HG03442 (cell line): ENCODE results near the gene COL5A1.
"Not testable (repeated sequence)": the region's sequence is repeated elsewhere in the genome, so short reads cannot be mapped to it uniquely, and the experiment has no call there.

Experiments
- ATAC-seq: cut with Tn5 transposase; IDR thresholded peaks from one replicate; pipeline ENCODE4 v1.9.1; 2021; ENCODE audit warnings: mild to moderate bottlenecking, moderate library complexity; ENCODE audit not compliant: unreplicated experiment

Gene COL5A1

DNA sequence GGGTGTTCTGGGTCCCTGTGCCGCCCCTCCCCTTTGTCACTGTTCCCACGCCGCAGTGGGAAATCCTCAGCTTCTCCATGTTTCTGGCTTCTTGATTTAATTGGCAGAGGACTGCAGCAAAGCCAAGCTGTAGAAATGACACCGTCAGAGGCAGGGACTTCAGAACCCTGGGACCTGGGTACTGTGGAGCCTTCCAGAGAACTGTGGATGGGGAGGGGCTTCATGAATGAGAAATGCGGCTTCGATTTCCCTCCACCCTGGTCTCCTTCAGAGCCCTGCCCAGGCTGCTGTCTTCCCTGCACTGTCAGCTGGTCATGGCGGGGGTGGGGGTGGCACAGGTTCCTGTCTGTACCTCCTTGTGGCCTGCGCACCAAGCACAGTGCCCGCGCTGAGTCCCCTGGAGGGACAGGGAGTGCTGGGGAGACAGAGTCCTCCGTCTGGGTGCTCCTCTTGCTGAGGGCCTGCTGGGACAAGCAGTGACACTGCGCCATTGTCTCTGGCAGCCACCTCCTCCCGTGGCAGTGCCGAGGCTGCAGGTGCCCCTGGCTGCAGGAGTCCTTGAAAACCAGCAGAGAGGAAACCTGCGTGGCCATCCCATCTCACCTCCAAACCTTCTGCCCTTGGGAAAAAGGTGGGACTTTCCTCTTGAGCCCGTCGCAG is 47.2 kb downstream of the COL5A1 start:
- no peak for ATAC-seq

DNA sequence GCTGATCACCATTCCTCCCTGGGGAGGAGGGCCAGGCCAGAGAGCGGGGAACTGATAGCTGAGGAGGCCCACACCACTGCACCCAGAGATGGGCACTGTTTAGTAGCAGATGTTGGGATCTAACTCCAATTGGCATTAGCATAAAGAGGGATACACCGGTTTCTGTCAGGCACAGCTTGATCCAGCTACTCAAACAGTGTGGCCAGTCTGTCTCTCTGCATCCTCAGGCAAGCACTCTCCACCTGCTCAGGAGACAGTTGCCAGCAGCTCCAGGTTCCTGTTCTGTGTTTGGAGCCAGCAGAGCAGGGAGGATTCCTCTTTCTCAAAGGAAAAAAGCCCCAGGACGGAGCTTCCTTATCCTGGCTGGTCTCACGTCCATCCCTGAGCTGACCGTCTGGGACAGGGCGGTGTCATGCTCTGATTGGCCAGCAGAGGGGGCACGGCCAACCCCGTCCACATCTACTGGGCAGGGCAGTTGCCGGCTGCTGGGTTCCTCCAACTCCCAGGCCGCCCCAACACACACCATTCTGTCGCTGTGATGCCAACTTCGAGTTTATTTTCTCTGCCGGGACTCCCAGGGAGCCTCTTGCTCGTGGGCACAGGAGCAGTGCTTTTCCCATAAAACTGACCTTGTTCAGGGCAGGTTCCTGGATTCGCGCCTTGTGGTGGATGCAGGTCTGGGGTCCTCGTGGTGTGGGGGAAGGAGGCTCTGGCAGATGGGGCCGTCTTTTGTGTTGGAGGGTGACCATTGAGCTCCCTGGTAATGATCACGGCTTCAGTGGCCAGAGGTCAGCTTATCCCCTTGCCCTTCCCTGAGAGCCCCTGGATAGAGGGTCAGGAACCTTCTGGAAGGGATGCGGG is 47.9 kb downstream of the COL5A1 start:
- ATAC-seq, result no peak

DNA sequence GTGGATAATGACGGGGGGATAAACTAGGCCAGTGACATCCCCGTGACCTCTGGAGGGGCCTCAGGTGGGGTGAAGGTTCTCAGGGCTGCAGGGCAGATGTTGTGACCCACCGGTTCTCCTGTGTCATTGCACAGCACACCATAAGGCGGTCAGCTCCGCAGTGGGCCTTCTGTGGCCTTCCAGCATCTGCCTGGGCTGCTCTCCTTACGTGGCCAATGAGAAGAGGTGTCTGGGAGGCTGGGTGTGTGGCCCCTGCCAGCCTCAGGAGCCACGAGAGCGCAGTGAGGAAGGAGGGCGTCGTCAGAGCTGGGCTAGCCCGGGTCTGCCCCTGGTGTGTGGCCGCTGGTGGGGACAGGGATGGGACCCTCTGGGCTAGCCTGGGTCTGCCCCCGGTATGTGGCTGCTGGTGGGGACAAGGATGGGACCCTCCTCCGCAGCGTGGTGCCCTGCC is 48.7 kb downstream of the COL5A1 start:
- no peak for ATAC-seq

DNA sequence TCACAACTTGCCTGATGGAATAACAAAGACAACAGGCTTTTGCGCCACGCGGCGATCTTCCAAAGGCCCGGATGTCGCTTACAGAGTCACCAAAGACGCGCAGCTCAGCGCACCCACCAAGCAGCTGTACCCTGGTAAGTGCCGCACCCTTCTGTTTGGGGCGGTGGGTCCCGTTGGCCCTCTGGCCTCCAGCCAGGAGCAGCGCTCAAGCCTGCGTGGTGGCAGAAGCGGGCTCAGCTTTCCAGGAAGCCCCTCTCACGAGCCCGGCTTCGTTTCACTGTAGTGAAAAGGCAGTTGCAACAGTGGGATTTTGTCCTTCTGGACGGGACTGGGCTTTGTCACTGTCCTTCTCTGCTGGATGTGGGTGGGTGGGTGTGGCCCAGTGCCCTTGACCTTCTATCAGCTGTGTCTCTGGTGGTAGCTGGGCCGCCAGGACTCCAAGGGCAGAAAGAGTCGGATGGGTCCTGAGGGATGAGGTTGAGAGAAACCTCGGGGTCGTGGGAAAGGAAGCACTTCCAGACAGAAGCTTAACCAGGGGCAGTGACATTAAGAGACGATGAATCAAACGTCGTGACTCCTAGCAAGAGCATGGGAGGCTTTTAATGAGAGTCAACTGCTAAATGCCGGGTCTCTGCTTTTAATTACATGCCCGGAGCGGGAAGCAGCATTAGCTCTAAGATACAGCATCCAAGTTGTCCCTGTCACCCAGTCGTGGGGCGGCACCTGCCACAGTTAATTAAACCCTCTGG is 49.5 kb downstream of the COL5A1 start:
- ATAC-seq, result no peak

DNA sequence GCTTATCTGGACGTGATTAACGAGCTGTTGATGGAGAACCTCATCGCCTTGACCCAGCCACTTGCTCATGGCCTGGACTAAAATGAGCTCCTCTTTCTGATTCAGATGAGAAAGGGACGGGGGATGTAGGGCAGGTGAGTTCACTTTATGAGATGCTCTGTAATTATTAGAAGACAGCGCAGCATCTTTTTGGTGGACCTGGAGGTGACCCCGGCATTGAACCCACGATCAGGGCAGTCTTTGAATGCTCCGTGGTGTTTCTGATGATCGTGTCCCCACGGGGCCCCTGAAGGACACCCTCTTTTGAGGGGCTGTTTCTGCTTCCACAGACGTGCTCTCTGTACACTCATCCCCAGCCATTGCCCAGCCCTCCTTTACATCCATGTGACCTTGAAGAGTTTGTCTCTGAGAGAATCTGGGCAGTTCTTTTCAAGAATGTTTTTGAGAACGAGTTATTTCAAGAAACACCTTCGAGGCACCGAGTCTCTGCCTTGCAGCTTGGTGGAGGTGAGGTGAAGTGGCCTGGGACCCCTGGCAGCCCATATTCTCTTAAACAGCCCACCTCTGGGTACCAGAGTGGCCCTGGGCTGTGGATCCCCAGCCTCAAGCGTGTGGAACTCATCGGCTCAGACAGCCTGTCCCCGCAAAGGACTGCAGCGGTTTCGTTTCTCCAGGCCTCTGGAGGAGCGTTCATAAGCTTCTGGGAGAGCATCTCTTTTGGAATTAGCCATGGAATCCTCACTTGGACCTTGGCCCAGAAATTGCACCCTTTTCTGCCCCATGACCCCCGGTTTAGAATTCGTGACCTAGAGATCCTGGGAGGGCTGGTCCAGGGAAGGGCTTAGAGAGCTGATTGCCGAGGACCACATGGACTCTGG is 50.3 kb downstream of the COL5A1 start:
- no peak for ATAC-seq

DNA sequence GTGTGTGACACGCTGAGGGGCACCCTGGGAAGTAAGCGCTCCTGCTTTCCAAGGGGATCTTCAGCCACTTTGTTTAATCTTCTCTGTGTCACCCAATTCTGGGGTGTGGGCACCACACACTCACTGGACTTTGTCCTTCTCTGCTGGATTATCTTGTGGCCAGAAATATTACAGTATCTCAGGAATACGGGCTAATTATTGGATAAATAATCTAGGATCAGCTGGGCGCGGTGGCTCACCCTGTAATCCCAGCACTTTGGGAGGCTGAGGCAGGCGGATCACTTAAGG is 50.9 kb downstream of the COL5A1 start:
- no peak for ATAC-seq

DNA sequence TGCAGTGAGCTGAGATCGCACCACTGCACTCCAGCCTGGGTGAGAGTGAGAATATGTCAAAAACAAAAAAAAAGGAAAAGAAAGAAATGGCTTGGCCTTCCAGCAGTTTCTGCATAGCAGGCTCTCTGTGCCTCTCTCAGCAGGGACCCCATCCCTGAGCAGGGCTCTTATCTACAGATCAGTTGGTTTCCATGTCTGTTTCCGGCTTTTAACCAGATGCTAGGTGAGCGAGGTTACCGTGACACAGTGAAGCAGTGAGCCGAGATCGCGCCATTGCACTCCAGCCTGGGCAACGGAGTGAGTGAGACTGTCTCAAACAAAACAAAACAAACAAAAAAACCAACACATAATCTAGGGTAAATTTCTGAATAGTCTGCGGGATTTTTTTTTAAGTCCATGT is 51.4 kb downstream of the COL5A1 start:
- no peak for ATAC-seq

DNA sequence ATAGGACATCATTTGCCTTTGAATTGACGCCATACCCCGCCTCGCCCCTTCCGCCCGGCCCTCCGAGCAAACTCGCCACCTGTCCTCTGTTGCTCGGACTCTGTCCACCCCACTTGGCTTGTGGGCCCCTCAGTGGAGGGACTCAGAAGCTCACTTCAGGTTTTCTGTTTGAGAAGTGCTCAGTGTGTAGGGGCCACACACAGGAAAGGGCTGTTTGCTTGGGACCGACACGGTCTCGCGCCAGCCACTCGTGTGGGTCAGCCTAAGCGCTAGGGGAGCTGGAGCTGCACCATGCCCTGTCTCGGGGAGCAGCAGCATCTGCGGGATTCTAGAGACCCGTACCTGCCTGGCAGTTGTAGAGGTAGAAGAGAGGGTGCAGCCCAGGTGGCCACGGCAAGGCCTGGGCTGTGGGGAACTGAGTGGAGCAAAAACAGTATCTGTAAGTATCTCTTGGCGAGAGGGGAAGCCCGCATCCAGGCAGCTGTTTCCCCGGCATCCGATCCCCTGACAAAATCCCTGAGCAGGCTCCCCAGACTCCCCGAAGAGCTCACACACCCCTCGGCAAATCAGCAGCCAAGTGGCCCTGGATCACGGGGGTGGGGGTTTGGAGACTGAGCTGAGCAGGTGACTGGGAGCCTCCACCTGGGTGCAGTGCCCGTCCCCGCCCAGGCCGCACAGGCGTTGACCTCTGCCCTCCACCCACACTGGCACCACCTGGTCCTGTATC is 52.2 kb downstream of the COL5A1 start:
- ATAC-seq, result no peak

DNA sequence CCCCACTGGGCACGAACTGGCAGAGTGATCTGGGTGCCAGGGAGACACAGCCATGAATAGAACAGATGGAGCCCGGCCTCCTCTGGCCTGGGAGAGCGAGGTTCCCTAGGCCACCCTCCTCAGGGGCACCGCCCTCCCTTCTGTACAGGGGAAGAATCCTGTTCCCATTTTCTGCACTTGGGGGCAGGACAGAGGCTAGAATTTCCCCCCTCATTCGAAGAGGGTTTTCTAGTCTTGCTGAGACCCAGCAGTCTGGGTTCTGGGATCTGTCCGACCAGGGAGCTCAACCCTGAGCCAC is 52.7 kb downstream of the COL5A1 start:
- ATAC-seq, result no peak

DNA sequence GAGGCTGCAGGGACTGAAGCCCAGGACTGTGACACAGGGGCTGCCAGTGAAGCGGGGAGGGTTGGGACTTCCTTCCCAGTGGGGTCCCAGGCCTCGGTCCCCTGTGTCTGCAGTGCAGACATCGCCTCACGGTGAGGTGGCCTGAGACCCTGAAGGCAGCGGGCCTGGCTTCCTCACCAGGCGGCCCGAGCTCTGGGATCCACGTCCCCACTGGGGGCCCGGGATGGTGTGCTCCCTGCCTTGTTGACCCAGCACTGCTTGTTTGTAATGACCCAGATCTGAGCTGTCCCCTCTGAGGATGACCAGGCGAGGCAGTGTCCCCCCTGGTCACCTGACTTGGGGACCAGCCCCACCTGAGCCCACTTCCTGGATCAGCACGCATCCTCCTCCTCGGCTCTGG is 53.1 kb downstream of the COL5A1 start:
- no peak for ATAC-seq

DNA sequence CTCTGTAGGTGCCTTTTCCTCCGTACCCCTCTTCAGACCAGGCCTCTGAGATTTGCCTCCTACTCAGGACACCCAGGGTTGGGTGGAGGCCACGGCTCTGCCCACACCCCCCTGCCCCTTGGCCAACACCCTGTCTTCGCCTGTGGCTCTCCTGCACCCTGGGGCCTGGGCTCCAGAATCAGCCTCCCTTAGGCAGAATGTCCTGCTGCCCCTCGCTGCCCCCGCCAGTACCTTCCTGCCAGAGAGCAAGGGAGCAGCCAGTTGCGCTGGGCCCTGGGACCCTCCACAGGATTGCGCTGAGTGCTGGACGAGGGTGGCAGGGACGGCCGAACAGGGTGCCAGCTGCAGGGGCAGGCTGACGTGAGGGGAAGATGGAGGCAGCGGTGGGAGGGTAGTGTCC is 53.5 kb downstream of the COL5A1 start:
- ATAC-seq, result no peak

DNA sequence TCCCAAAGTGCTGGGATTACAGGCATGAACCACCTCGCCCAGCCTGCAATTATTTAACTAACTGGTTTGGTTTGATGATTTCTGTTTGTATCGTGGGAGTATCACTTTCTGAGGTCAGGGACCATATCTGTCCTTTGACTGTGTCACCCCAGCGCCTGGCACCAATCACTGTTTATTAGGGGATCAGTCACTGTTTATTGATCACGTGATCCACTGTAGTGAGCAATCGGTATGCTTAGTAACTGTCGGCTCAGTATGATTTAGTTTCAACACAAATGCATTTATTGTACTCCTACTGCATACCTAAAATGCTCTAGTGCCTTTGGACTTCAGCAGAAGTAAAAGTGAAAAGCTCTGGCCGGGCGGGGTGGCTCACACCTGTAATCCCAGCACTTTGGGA is 54.8 kb downstream of the COL5A1 start:
- no peak for ATAC-seq

DNA sequence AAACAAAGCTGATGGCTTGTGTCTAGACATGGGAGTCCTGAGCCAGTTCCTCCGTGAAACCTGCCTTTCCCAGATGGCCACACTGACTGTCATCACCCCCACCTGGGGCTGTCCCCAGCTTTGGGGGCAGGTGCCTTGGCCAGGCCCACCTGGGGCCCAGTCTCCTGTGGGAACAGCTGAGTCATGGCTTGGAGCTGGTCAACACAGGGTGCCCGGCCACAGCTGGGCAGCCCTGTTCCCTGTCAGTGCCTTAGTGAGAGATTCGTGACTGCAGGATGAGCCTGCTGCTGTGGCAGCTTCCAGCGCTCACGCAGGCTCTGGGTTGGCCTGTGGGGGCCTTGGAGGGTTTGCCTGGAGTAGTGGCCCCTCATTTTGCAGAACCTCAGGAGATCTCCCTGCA is 56.5 kb downstream of the COL5A1 start:
- ATAC-seq, result no peak

DNA sequence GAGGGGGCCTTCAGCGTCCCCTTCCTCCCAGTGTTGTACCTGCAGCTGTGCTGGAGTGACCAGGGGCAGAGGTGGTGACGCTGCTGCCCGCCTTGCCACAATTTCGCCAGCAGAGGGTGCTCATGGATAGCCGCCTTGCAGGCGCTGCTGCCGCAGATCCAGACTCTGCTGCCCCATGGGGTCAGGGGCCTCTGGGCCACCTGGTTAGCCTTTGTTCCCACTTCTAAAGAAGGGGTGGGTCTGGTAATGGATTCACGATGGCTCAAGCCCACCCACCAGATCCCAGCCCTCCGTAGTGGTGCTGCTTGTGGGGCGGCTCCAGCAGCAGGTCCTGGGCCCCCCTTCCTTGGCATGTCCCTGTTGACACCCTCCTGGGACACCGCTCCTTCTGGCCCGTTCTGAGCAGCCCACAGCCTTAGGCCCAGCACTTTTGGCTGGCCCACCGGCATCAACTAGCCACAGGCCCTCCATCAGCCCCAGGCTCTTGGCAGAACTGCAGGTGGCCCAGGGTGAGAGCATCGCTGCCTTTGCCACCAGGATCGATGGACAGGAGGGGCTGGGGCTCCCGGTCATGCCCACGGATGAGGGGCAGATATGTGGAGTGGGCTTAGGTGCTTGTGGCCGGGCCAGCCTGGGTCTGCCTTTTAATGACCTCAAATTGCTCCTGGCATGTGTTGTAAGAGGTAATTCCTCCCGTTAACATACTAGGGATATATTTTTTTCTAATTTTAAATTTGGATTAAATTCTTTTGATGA is 57.2 kb downstream of the COL5A1 start:
- no peak for ATAC-seq

DNA sequence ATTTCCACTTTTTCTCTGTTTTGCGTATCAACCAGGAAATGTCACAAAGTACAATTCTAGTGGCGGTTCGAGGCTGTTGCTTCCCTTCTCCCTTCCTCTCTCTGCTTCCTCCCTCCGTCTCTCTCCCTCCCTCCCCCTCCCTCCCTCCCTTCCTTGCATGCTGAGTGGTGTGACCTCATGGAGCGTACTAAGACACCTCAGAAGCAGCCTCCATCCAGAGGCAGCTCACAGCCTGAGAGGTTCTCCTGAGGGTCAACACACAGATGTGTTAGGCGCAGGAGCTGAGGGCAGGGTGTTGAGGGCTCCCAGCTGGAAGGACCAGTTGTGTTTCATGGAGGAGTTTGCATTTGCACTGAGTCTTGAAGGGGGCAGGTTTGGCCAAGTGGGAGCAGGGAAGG is 57.7 kb downstream of the COL5A1 start:
- no peak for ATAC-seq

DNA sequence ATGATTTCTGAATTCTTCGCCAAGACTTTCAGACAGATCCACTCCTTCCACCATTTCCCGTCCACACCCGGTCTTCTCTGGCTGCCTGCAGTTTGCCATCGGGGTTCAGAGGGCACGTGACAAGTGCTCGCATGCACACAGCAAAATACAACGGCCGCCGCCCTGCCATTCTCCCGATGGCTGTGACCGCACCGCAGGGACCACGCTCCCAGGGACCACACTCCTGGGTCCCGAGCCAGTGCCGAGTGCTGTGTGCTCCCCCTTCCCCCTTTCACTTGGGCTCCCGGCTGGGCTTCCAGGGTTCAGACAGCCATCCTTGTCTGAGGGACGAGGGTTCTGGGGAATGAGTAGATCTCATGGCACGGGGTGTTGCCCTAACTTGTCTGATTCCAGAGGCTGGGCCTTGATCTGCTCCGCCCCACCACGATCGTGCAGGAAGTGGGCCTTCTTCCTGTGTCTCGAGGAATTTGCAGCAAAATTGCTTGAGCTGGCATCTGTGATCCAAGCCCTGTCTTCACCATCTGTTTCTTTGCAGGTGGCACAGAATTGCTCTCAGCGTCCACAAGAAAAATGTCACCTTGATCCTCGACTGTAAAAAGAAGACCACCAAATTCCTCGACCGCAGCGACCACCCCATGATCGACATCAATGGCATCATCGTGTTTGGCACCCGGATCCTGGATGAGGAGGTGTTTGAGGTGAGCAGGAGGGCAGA is 59.2 kb downstream of the COL5A1 start:
- ATAC-seq, result no peak

DNA sequence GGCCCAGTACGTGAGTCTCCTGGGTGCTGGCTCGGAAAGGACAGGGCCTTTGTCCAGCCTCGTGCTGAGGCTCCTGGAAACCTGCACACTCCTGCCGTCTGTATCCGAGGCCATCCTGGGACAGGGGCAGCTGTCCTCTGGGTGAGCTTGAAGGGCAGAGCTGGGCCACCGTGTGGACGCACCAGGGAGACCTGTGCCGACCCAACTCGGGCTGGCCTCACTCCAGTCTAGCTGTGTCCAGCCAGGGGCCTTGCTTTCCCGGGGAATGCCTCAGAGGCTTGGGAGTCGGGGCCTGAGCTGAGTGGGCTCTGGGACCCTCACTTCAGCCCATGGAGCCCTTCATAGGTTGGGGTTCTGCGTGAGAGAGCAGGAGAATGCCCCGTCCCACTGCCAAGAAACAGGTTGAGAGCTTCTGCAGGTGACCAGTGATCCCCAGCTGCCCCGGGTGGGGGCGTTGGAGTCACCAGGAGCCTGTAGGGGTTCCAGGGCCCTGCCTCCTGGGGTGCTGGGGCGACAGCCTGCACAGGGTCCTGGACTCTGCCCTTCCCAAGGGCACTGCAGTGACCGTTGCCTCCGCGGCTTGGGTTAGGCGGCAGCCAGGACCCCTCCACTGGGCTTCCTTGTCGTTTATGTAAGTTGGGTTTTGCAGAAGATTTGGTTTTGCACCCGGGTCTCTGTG is 60.1 kb downstream of the COL5A1 start:
- no peak for ATAC-seq

DNA sequence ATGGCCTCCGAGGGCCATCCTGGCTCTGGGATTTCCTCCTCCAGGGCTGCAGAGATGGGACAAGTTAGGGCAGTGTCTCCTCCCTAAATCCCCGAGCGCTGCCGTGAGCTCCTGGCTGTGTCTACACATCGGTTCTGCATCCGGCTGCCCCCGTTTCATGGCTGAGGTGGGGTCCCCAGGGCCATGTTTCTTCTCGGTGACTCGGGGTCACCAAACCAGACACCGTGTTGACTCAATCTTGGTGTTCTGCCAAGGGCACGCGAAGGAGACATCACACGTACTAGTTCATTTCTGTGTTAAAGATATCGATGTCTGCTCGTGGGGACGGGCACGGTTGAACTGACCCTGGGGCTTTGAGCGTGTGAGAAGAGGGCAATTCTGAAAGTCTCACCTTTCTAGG is 60.7 kb downstream of the COL5A1 start:
- ATAC-seq, result no peak

DNA sequence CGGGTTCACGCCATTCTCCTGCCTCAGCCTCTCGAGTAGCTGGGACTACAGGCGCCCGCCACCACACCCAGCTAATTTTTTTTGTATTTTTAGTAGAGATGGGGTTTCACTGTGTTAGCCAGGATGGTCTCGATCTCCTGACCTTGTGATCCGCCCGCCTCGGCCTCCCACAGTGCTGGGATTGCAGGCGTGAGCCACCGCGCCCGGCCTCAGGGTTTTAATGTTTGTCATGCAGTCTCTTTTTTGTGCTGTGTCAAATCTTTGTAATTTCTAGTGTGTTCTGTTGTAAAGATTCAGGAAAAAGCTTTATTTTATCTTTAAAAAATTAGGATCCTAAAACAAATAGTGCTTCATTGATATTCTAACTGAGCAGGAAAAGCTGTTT is 62.1 kb downstream of the COL5A1 start:
- not testable (repeated sequence) for ATAC-seq
